ENCODE data around the gene CXCR5. TPM values are rescaled to one million over a fixed set of nuclear protein-coding genes. Genes with fewer than 3 reads are reported as not detected.

Gene CXCR5
- total and polyA plus RNA-seq, 10 of the 15 experiments (the other 5 are each of a cell fraction or from before 2014, with no cell fraction given): 0.03 to 0.63 (median 0.25) TPM

DNA sequence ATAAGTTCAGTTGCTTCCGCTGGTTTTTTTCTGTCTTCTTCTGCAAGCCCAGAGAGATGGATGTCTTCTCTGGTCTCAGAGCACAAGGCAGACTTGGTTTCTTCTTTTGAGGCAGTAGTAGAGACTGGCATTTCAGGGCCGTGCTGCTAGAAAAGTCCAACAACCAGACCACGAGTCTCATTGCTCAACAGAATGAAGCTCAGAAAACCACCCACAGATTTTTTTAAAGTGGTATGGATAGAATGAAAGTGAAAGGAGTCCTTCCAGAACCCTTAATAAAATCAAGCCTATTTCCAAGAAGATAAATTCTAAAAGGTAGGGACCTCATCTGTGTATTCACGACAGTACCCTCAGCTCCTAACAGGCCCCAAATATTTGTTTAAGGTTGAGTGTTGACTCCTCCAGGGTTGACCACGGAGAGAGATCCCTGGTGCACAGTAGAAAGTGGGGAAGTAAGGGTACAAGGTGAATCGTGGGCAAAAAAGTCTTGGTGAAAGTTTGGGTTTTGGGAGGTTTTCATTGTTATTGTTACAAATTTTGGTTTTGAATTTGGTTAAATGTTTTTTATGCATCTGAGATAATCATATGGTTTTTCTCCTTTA lies 49.2 kb upstream of the CXCR5 start:
- FAIRE-seq: no peak
- ChIA-PET SMC1A (ENCODE audit: uncharacterized antibody, unreplicated experiment) (interaction anchor here (0.7 to 3.3 kb wide), 14 partner anchors 9 to 74 kb away, joined by 3 to 16 read pairs (median 4); partner anchors contain the start of gene CXCR5), POLR2A (interaction anchor here (1.3 to 2.0 kb wide), 3 partner anchors 13 to 42 kb away, joined by 4 to 9 read pairs (median 4); no protein-coding TSS in a partner anchor), RAD21 (ENCODE audit: unreplicated experiment) (interaction anchor here (0.6 to 1.0 kb wide), 6 partner anchors 11 to 60 kb away, joined by 3 to 4 read pairs (median 3); partner anchors contain the start of gene DDX6), CTCF (interaction anchor here (1.0 to 1.9 kb wide), 3 partner anchors 10 to 49 kb away, joined by 4 to 7 read pairs (median 7); partner anchors contain the start of gene CXCR5)
- no peaks in the 10 kb centered on the region for H3K27me3 ChIP-seq (replicated peaks in 1 of 2; ENCODE audit: control insufficient read depth in 2 of 2, insufficient read depth in 2 of 2, low read length in 1 of 2)
- H3K79me2 ChIP-seq (ENCODE audit: control insufficient read depth, insufficient read depth, low read length): no peaks in the 10 kb centered on the region
- no peak for DNase-seq (ENCODE audit: low read depth, low spot score)
- peaks cover 14% of the 10 kb centered on the region for H3K4me1 ChIP-seq (ENCODE audit: control insufficient read depth, insufficient read depth, low read length)
- H3K36me3 ChIP-seq (ENCODE audit: control insufficient read depth in 2 of 2, insufficient read depth in 2 of 2, low read length in 1 of 2): no peaks in the 10 kb centered on the region
- ATAC-seq: peak; percentile 27; the same call in 2 of the 3 replicates
- H4K20me1 ChIP-seq (ENCODE audit: control insufficient read depth, insufficient read depth): no peaks in the 10 kb centered on the region
- intact Hi-C loops (cut with micrococcal nuclease; ENCODE audit: unreplicated experiment): no loop called here
- H3K4me3 ChIP-seq: peak overlapping the region; percentile 17; the same call in 1 of the 2 replicates
- 8% methylated on average over 6 of the region's 6 CpGs for WGBS (ENCODE audit: insufficient coverage, insufficient replicate concordance, low lambda C conversion rate, missing lambda C conversion rate)
- TF ChIP-seq PAX5 (IDR thresholded peaks at IDR 0.05; ENCODE audit: borderline replicate concordance, low read depth, low read length): no peak
- TF ChIP-seq ZNF384 (IDR thresholded peaks at IDR 0.05; ENCODE audit: borderline replicate concordance, low read depth, low read length): 0 out of 2 replicates have a peak, but pooled peaks have one; percentile 28
- TF ChIP-seq RUNX3 (IDR thresholded peaks at IDR 0.05; ENCODE audit: low read length): peak; percentile 34; the same call in 1 of the 2 replicates
- TF ChIP-seq, protein P1, sequence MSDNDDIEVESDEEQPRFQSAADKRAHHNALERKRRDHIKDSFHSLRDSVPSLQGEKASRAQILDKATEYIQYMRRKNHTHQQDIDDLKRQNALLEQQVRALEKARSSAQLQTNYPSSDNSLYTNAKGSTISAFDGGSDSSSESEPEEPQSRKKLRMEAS (IDR thresholded peaks at IDR 0.05; ENCODE audit: low read depth, low read length): no peak
- no peak overlapping the region for H3K27ac ChIP-seq (ENCODE audit: control insufficient read depth, insufficient read depth)
- no TSS peak for BruUV-seq (replicated peaks)
- H3K4me2 ChIP-seq (ENCODE audit: control insufficient read depth, insufficient read depth): no peak overlapping the region
- H3K9me3 ChIP-seq (replicated peaks; ENCODE audit: control insufficient read depth, insufficient read depth, low read length): no peaks in the 10 kb centered on the region
- no peak overlapping the region for H3K9ac ChIP-seq (ENCODE audit: control insufficient read depth, insufficient read depth, low read length)
- in situ Hi-C loops (cut with MboI): no loop called here
- peak overlapping the region; percentile 61; the same call in 1 of the 2 replicates for H2AFZ ChIP-seq (ENCODE audit: control insufficient read depth, low read depth, low read length)

DNA sequence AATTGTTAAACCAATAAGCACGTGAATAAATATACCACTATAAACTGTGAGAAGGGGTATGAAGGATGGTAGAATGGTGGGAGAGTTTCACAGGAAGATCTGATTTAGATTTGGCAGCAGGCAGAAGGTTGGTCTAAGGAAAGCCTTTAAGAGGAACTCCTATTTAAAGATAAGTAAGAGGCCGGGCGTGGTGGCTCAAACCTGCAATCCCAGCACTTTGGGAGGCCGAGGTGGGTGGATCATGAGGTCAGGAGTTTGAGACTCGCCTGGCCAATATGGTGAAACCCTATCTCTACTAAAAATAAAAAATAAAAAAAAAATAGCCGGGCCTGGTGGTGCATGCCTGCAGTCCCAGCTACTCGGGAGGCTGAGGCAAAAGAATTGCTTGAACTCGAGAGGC lies 45.8 kb upstream of the CXCR5 start:
- SMC1A ChIA-PET (ENCODE audit: uncharacterized antibody, unreplicated experiment): interaction anchor here (2.1 to 8.2 kb wide), 3 partner anchors 11 to 58 kb away, joined by 9 to 59 read pairs (median 10); no protein-coding TSS in a partner anchor
- intact Hi-C loops (cut with micrococcal nuclease; ENCODE audit: unreplicated experiment): loop anchor here (2.0 kb wide), 1 partner anchor 47 kb away; the partner anchor contains the start of gene DDX6
- Histone ChIP-seq H3K27me3 (replicated peaks in 1 of 2; ENCODE audit: control insufficient read depth in 2 of 2, insufficient read depth in 2 of 2, low read length in 1 of 2) (no peaks in the 10 kb centered on the region), H4K20me1 (ENCODE audit: control insufficient read depth, insufficient read depth) (no peaks in the 10 kb centered on the region), H3K9me3 (replicated peaks; ENCODE audit: control insufficient read depth, insufficient read depth, low read length) (no peaks in the 10 kb centered on the region), H3K9ac (ENCODE audit: control insufficient read depth, insufficient read depth, low read length) (no peak overlapping the region), H3K79me2 (ENCODE audit: control insufficient read depth, insufficient read depth, low read length) (no peaks in the 10 kb centered on the region), H2AFZ (ENCODE audit: control insufficient read depth, low read depth, low read length) (peak overlapping the region; percentile 64), H3K27ac (ENCODE audit: control insufficient read depth, insufficient read depth) (peak overlapping the region; percentile 24; the same call in 1 of the 2 replicates), H3K36me3 (ENCODE audit: control insufficient read depth in 2 of 2, insufficient read depth in 2 of 2, low read length in 1 of 2) (no peaks in the 10 kb centered on the region), H3K4me1 (ENCODE audit: control insufficient read depth, insufficient read depth, low read length) (peaks cover 26% of the 10 kb centered on the region), H3K4me3 (no peak overlapping the region), H3K4me2 (ENCODE audit: control insufficient read depth, insufficient read depth) (no peak overlapping the region)
- no TSS peak for BruUV-seq (replicated peaks)
- DNase-seq (ENCODE audit: low read depth, low spot score) (no peak), FAIRE-seq (no peak), ATAC-seq (no peak)
- in situ Hi-C loops (cut with MboI): no loop called here
- RAD21 ChIA-PET (ENCODE audit: unreplicated experiment): interaction anchor here (0.7 to 4.7 kb wide), 2 partner anchors 17 to 39 kb away, joined by 3 to 47 read pairs; no protein-coding TSS in a partner anchor
- WGBS (ENCODE audit: insufficient coverage, insufficient replicate concordance, low lambda C conversion rate, missing lambda C conversion rate): 32% methylated on average over 8 of the region's 8 CpGs
- CTCF ChIA-PET: interaction anchor here (1.1 kb wide), 1 partner anchor 19 kb away, joined by 3 read pairs; no protein-coding TSS in a partner anchor
- TF ChIP-seq RAD21 (IDR thresholded peaks at IDR 0.05; ENCODE audit: insufficient read depth, low read depth, low read length) (no peak), BRCA1 (IDR thresholded peaks at IDR 0.05; ENCODE audit: low read depth, low read length) (no peak), CREM (IDR thresholded peaks at IDR 0.05; ENCODE audit: low read depth) (no peak), SP1 (IDR thresholded peaks at IDR 0.05; ENCODE audit: low read depth, low read length) (no peak), ZNF274 (IDR thresholded peaks at IDR 0.05; ENCODE audit: insufficient read depth, insufficient read length) (no peak), JUND (IDR thresholded peaks at IDR 0.05; ENCODE audit: low read depth, low read length) (no peak), FOXM1 (IDR thresholded peaks at IDR 0.05; ENCODE audit: low read depth, low read length) (no peak), BACH1 (IDR thresholded peaks at IDR 0.05; ENCODE audit: borderline replicate concordance) (no peak)
- TF ChIP-seq, protein P2, sequence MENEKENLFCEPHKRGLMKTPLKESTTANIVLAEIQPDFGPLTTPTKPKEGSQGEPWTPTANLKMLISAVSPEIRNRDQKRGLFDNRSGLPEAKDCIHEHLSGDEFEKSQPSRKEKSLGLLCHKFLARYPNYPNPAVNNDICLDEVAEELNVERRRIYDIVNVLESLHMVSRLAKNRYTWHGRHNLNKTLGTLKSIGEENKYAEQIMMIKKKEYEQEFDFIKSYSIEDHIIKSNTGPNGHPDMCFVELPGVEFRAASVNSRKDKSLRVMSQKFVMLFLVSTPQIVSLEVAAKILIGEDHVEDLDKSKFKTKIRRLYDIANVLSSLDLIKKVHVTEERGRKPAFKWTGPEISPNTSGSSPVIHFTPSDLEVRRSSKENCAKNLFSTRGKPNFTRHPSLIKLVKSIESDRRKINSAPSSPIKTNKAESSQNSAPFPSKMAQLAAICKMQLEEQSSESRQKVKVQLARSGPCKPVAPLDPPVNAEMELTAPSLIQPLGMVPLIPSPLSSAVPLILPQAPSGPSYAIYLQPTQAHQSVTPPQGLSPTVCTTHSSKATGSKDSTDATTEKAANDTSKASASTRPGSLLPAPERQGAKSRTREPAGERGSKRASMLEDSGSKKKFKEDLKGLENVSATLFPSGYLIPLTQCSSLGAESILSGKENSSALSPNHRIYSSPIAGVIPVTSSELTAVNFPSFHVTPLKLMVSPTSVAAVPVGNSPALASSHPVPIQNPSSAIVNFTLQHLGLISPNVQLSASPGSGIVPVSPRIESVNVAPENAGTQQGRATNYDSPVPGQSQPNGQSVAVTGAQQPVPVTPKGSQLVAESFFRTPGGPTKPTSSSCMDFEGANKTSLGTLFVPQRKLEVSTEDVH (IDR thresholded peaks at IDR 0.05; ENCODE audit: low read depth, partially characterized antibody): no peak
- POLR2A ChIA-PET: interaction anchor here (0.6 to 1.9 kb wide), 4 partner anchors 11 to 45 kb away, joined by 3 to 7 read pairs (median 5); no protein-coding TSS in a partner anchor
